ENCODE measurements around the gene MS4A10.

GRCh38 chr11:60762851-60763691, 22.1 kb upstream of the MS4A10 start:
- TF ChIP-seq, protein P1, sequence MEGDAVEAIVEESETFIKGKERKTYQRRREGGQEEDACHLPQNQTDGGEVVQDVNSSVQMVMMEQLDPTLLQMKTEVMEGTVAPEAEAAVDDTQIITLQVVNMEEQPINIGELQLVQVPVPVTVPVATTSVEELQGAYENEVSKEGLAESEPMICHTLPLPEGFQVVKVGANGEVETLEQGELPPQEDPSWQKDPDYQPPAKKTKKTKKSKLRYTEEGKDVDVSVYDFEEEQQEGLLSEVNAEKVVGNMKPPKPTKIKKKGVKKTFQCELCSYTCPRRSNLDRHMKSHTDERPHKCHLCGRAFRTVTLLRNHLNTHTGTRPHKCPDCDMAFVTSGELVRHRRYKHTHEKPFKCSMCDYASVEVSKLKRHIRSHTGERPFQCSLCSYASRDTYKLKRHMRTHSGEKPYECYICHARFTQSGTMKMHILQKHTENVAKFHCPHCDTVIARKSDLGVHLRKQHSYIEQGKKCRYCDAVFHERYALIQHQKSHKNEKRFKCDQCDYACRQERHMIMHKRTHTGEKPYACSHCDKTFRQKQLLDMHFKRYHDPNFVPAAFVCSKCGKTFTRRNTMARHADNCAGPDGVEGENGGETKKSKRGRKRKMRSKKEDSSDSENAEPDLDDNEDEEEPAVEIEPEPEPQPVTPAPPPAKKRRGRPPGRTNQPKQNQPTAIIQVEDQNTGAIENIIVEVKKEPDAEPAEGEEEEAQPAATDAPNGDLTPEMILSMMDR (conservative IDR thresholded peaks at IDR 0.05) = peak; percentile 68
- TF ChIP-seq ZFX (IDR thresholded peaks at IDR 0.05) = no peak

Data from C4-2B (cell line).